IPS-15b (cell line): ENCODE measurements around the gene NT5C2.

Experiments
- H3K27me3 ChIP-seq: one replicate; pipeline ENCODE4 v1.6.1; 2013; ENCODE audit warnings: low read length; ENCODE audit not compliant: control insufficient read depth, insufficient read depth
- H3K36me3 ChIP-seq: one replicate; pipeline ENCODE4 v1.6.1; 2013; ENCODE audit warnings: low read length; ENCODE audit not compliant: control insufficient read depth, insufficient read depth
- H3K4me1 ChIP-seq: one replicate; pipeline ENCODE4 v1.6.1; 2013; ENCODE audit warnings: mild to moderate bottlenecking, low read length; ENCODE audit not compliant: control insufficient read depth, insufficient read depth
- H3K4me3 ChIP-seq: one replicate; pipeline ENCODE4 v1.5.1; 2013; ENCODE audit warnings: low read depth, low read length
- H3K9ac ChIP-seq: one replicate; pipeline ENCODE4 v1.6.1; 2013; ENCODE audit warnings: low read depth, mild to moderate bottlenecking, low read length
- H3K9me3 ChIP-seq: one replicate; pipeline ENCODE4 v1.6.1; 2013; ENCODE audit warnings: mild to moderate bottlenecking, low read length; ENCODE audit not compliant: control insufficient read depth, insufficient read depth

The NT5C2 gene

DNA sequence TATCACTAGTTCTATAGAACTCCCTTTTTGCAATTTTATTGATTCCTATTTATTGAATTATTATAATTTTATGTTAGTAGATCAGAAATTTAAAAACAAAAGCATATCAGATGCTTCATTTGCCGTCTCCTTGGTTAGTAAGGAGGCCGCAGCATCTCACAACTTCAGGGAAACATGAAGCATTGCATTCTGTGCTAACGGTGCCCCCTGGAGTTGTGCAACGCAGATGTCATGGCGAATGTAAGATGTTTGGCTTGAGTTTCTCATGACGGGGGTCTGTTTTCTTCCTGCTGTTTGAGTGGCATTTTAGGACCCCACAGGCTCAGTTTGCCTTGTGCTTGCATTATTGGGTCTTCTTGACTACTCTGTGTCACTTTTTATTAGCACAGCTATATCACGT, 150.2 kb downstream of the NT5C2 start:
- peaks cover 25% of the 10 kb centered on the region for H3K4me1 ChIP-seq
- no peak overlapping the region for H3K9ac ChIP-seq
- no peaks in the 10 kb centered on the region for H3K9me3 ChIP-seq

DNA sequence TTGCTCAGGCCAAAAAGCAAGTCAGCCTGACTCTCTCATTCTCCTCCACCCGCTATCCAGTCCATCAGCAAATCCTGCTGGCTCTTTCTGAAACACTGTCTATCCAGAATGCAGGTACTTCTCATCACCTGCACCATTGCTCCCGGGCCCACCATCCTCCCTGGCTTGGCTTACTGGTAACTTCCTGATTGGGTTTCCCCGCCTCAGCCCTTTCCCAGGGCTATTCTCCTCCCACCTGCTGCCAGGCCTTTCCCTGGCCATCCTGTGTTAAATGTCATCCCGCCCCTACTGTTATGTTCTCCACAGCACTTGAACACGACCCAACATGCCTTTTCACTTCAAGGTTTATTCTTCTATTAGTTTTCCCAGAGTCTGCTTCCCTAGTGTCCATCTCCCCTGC, 150.9 kb downstream of the NT5C2 start:
- peaks cover 25% of the 10 kb centered on the region for H3K4me1 ChIP-seq
- no peak overlapping the region for H3K4me3 ChIP-seq
- no peak overlapping the region for H3K9ac ChIP-seq
- no peaks in the 10 kb centered on the region for H3K9me3 ChIP-seq
- H3K27me3 ChIP-seq, result no peaks in the 10 kb centered on the region
- H3K36me3 ChIP-seq, result no peaks in the 10 kb centered on the region

More for the DNA sequence above, 150.2 kb downstream of the NT5C2 start:
- Histone ChIP-seq H3K27me3 (no peaks in the 10 kb centered on the region), H3K36me3 (no peaks in the 10 kb centered on the region), H3K4me3 (no peak overlapping the region)

DNA sequence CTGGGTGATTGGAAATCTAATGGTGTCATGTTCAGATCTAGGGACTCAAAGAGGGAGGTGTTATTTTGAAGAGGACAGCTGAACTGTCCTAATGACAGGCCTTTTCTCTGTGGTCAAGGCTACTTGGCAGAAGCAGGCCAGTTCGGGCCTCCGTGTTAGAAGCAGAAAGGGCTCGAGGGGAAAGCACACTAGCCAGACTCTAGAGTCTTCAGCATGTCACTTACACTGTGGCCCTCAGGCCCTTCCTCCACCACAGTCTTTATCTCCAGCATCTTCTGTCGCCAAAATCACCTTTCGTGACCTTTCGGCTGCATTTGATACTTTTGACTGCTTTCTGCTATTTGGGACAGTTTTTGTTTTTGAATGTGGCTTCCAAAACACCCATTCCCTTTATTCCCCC, 151.7 kb downstream of the NT5C2 start:
- Histone ChIP-seq H3K4me3 (no peak overlapping the region), H3K27me3 (no peaks in the 10 kb centered on the region), H3K9ac (no peak overlapping the region), H3K9me3 (no peaks in the 10 kb centered on the region), H3K4me1 (peaks cover 25% of the 10 kb centered on the region), H3K36me3 (no peaks in the 10 kb centered on the region)

DNA sequence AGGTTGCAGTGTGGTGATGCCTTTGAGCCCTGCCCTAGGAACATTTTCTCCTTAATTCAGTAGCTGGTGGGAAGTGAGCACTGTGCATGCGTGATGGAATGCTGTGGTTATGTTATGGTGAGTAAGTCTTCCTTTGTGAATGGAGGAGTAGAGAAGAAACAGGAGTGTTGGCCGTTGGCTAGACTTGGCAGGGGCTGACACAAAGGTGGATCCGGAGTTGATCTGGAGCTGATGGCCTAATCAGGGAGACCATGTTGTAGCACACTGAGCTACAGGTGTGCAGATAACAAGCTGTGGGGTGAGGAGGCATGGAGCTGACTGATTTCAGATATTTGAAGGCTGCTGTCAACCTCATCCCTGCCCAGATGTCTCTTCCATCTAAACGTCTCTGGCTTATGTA, 152.7 kb downstream of the NT5C2 start:
- no peaks in the 10 kb centered on the region for H3K36me3 ChIP-seq
- no peaks in the 10 kb centered on the region for H3K9me3 ChIP-seq
- no peak overlapping the region for H3K4me3 ChIP-seq
- peaks cover 27% of the 10 kb centered on the region for H3K4me1 ChIP-seq
- H3K27me3 ChIP-seq, result no peaks in the 10 kb centered on the region
- no peak overlapping the region for H3K9ac ChIP-seq

DNA sequence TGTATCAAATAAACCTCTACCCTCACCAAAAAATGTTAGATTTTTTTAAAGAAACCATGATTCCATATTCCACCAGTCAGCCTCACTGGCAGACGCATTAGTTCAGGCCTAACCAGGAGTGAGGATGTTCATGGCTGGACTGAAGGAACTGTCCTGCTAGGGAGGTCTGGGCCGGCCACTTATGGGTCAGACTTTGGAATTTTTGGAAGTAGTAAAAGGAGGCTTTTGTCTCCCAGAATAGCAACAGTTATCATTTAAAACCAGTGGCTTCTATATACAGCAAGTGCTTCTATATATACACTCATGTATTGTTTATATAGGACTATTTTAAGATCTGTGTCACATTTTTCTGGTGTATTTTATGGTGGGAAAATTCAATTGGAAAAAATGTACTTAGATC, 154.5 kb downstream of the NT5C2 start:
- no peak overlapping the region for H3K9ac ChIP-seq
- peaks cover 16% of the 10 kb centered on the region for H3K4me1 ChIP-seq
- H3K9me3 ChIP-seq, result no peaks in the 10 kb centered on the region
- no peak overlapping the region for H3K4me3 ChIP-seq
- H3K36me3 ChIP-seq, result no peaks in the 10 kb centered on the region
- no peaks in the 10 kb centered on the region for H3K27me3 ChIP-seq
